HG02981 (cell line): ENCODE measurements around the gene PCGF2.
"Not testable (repeated sequence)": the region's sequence is repeated elsewhere in the genome, so short reads cannot be mapped to it uniquely, and the experiment has no call there.

Experiments used
- ATAC-seq: cut with Tn5 transposase; IDR thresholded peaks from one replicate; pipeline ENCODE4 v1.9.1; 2021; ENCODE audit warnings: mild to moderate bottlenecking, moderate library complexity; ENCODE audit not compliant: unreplicated experiment

The PCGF2 gene

GRCh38 chr17:38738007-38738662 lies 10.0 kb downstream of the PCGF2 start:
- no peak for ATAC-seq

GRCh38 chr17:38735161-38735997 lies 12.8 kb downstream of the PCGF2 start:
- no peak for ATAC-seq

GRCh38 chr17:38733982-38734973 lies 13.9 kb downstream of the PCGF2 start:
- no peak for ATAC-seq

GRCh38 chr17:38733282-38733981 lies 14.7 kb downstream of the PCGF2 start:
- no peak for ATAC-seq

DNA sequence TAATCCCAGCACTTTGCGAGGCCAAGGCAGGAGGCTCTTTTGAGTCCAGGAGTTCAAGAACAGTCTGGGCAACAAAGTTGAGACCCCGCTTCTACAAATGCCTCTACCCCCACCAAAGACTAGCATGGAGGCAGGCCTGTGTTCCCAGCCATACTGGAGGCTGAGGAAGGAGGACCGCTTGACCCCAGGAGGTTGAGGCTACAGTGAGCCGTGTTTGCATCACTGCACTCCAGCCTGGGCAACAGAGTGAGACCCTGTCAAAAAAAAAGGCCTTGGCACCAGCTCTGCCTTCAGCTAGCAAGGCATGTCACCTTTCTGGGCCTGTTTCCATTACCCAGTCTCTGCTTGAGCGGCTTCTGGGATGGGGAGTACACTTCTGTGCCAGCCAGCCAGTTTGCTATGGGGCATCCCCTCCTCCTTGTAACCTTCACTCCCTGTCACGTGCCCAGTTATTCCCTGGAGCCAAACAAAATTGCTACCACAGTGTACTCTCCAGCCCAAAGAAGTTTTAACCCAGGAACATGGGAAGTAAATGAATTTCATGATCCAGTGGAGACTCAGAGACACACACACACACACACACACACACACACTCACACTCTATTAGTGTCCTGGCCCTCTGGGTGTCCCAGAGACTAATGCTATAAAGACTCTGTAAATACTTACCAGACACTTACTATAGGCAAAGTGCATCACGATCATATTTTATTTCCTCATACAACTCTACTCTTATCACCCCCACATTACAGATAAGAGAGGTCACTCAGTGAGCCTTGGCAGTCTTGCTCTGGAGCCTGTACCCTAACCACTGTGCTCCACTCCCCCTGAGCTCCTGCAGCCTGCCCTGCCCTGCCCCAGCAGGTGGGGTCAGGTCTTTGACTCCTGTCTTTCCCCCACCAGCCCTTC lies 15.5 kb downstream of the PCGF2 start:
- ATAC-seq: no peak

DNA sequence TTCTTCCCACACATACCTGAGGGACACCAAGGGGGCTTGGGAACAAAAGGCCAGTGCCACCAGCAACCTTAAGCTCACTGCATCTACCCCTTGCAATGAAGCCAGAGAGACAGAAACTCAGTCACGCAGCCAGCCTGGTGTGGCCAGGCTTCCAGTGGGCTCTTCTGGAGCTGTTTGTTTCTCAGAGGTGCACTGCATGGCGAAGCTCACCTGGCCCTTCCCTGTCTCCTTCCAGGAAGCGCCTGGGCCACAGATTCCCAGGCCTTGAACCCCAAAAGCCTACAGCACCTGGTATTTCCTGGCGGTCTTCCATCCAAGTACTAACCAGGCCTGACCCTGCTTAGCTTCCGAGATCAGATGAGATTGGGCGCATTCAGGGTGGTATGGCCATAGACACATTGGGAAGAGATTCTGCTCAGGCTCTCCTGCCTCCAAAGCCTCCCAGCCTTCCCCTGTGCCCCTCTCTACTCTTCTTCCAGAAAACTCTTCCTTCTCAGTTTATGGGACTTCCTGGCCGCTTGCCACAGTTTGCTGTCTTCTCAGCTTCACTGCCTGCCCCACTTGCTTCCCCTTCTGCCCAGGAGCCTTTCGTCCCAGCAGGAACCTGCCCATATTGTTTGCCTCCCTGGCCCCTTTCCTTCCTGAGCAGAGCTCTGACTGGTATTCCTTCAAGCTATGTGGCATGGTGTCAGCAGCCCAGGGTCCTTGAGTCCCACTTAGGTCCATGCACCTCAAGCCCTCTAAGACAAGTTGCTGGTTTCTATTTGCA lies 16.4 kb downstream of the PCGF2 start:
- no peak for ATAC-seq

- no peak for ATAC-seq
Observed at GRCh38 chr17:38730526-38731379, 17.4 kb downstream of the PCGF2 start.

DNA sequence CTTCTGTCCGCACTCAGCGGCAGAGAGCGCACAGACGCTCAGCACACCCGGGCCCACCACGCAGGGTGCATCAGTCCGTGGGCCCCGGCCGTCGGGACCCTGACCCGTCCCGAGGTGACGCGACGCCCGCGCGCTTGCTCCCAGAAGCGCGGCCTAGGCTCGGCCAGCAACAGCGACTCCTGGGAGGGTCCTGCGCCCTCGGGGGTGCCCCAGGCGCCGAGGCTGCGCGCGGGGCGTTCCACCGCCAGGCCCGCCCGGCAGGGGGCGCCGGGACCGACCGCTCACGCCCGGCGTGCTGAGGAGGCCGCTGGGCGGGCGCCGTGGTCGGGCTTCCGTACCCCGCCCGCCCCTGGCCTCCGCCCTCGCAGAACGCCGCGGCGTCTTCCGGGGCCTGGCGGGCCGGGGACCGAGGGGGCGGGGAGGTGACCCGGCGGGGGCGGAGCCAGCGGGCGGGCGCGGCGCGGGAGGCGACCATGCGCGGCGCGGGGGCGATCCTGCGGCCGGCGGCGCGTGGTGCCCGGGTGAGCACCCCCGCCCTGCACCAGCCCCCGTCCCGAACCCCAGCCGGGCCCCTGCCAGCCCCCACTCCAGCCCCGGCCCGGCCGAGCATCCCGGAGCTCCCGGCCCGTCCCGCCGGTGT lies 18.1 kb downstream of the PCGF2 start, which contains the start of gene CISD3:
Gene CISD3, plus strand, starts transcription at position 456 of the 640 bp plus-strand sequence. Its CDS starts 18 bp downstream, at position 474.
- peak; percentile 70 for ATAC-seq

- ATAC-seq: no peak
Observed at GRCh38 chr17:38729368-38729885, 18.7 kb downstream of the PCGF2 start.

GRCh38 chr17:38728290-38728831 lies 19.8 kb downstream of the PCGF2 start:
- ATAC-seq: no peak

DNA sequence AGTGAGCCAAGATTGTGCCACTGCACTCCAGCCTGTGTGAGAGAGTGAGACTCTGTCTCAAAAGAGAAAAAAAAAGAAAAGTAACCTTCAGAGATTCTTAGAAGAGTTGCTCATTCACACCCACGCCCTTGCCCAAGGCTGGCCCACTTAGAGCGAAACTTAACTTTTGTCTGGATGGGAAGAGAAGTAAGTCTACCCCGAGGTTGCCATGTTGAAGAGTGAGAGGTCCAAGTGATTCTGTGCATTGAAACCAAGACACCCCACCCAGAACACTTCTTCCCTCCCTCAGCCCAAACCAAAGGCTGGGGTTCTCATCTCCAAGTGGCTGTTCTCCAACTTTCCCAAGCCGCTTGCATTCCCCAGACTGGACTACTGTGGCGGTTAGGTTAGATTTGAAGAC lies 20.4 kb downstream of the PCGF2 start:
- ATAC-seq: no peak

- ATAC-seq: not testable (repeated sequence)
Observed at GRCh38 chr17:38726145-38726544, 22.0 kb downstream of the PCGF2 start.

- no peak for ATAC-seq
Observed at GRCh38 chr17:38725066-38725465, 23.1 kb downstream of the PCGF2 start.

GRCh38 chr17:38724337-38724988 lies 23.7 kb downstream of the PCGF2 start:
- ATAC-seq: no peak

- ATAC-seq: no peak
Observed at GRCh38 chr17:38721802-38722201, 26.3 kb downstream of the PCGF2 start.

GRCh38 chr17:38720941-38721340 lies 27.2 kb downstream of the PCGF2 start:
- no peak for ATAC-seq
